Measurements from ENCODE around the gene PLIN3. TPM values are rescaled to one million over a fixed set of nuclear protein-coding genes. Genes with fewer than 3 reads are reported as not detected.

PLIN3 gene
- total RNA-seq (ENCODE audit: unreplicated experiment): 6.8 TPM
- long read RNA-seq, transcript PLIN3-201 (8 exons, 2,333 nt): major isoform, 6 of 8 reads
- long read RNA-seq, partial matches to known transcripts: 0 of 8 reads
- long read RNA-seq, other reads (novel, unspliced or antisense): 1 of 8 reads

GRCh38 chr19:4867534-4868285 lies at the start of gene PLIN3:
Gene PLIN3, minus strand, starts transcription at chr19:4867667. Its CDS starts 6,273 bp downstream, at chr19:4861394.
- TF ChIP-seq CTCF (IDR thresholded peaks at IDR 0.05; ENCODE audit: partially characterized antibody, unreplicated experiment): peak; percentile 26
- Mint-ChIP-seq H3K36me3 (ENCODE audit: unreplicated experiment) (no peaks in the 10 kb centered on the region), H3K27ac (ENCODE audit: unreplicated experiment) (no peak within 1 kb of the TSS), H3K9me3 (ENCODE audit: unreplicated experiment) (peaks cover 2% of the 10 kb centered on the region), H3K27me3 (ENCODE audit: unreplicated experiment) (no peaks in the 10 kb centered on the region), H3K4me1 (ENCODE audit: low read depth, unreplicated experiment) (no peaks in the 10 kb centered on the region), H3K4me3 (ENCODE audit: unreplicated experiment) (peak within 1 kb of the TSS; percentile 67)
- peak; percentile 91 for DNase-seq

- Mint-ChIP-seq H3K36me3 (ENCODE audit: unreplicated experiment) (no peaks in the 10 kb centered on the region), H3K9me3 (ENCODE audit: unreplicated experiment) (no peaks in the 10 kb centered on the region), H3K4me3 (ENCODE audit: unreplicated experiment) (no peak overlapping the region), H3K4me1 (ENCODE audit: low read depth, unreplicated experiment) (peaks cover 9% of the 10 kb centered on the region), H3K27ac (ENCODE audit: unreplicated experiment) (no peak overlapping the region), H3K27me3 (ENCODE audit: unreplicated experiment) (no peaks in the 10 kb centered on the region)
- TF ChIP-seq CTCF (IDR thresholded peaks at IDR 0.05; ENCODE audit: partially characterized antibody, unreplicated experiment): no peak
- DNase-seq: no peak
Observed at GRCh38 chr19:4916292-4917082, 49.0 kb upstream of the PLIN3 start.

- no peak for TF ChIP-seq CTCF (IDR thresholded peaks at IDR 0.05; ENCODE audit: partially characterized antibody, unreplicated experiment)
- H3K27me3 Mint-ChIP-seq (ENCODE audit: unreplicated experiment): no peaks in the 10 kb centered on the region
- no peak overlapping the region for H3K27ac Mint-ChIP-seq (ENCODE audit: unreplicated experiment)
- H3K4me3 Mint-ChIP-seq (ENCODE audit: unreplicated experiment): no peak overlapping the region
- peaks cover 13% of the 10 kb centered on the region for H3K4me1 Mint-ChIP-seq (ENCODE audit: low read depth, unreplicated experiment)
- no peak for DNase-seq
- no peaks in the 10 kb centered on the region for H3K36me3 Mint-ChIP-seq (ENCODE audit: unreplicated experiment)
- no peaks in the 10 kb centered on the region for H3K9me3 Mint-ChIP-seq (ENCODE audit: unreplicated experiment)
Observed at GRCh38 chr19:4914736-4915501, 47.5 kb upstream of the PLIN3 start.

- Mint-ChIP-seq H3K36me3 (ENCODE audit: unreplicated experiment) (no peaks in the 10 kb centered on the region), H3K9me3 (ENCODE audit: unreplicated experiment) (no peaks in the 10 kb centered on the region), H3K4me1 (ENCODE audit: low read depth, unreplicated experiment) (peaks cover 13% of the 10 kb centered on the region), H3K4me3 (ENCODE audit: unreplicated experiment) (no peak overlapping the region), H3K27me3 (ENCODE audit: unreplicated experiment) (no peaks in the 10 kb centered on the region), H3K27ac (ENCODE audit: unreplicated experiment) (no peak overlapping the region)
- no peak for TF ChIP-seq CTCF (IDR thresholded peaks at IDR 0.05; ENCODE audit: partially characterized antibody, unreplicated experiment)
- DNase-seq: no peak
Observed at GRCh38 chr19:4913996-4914735, 46.7 kb upstream of the PLIN3 start.

All from glutamatergic neuron (in vitro differentiated cells).